K562 (cell line): ENCODE data around the gene NAPB. TPM values are rescaled to one million over a fixed set of nuclear protein-coding genes. Genes with fewer than 3 reads are reported as not detected.
A peak's percentile ranks its signal among the peaks of the same experiment; 100 is the strongest.

Source experiments
- ATF1 ChIP-seq, 2 experiments: fragments of 450-650 bp in 1 of 2; IDR thresholded peaks; 2 replicates each; pipeline ENCODE4 v1.6.1; 2016; ENCODE audit warnings: missing compliant biosample characterization in 1 of 2, missing genetic modification characterization in 1 of 2
- CCNT2 ChIP-seq: IDR thresholded peaks from 2 replicates; pipeline ENCODE4 v1.6.1; 2011; ENCODE audit warnings: borderline replicate concordance, low read depth, mild to moderate bottlenecking, moderate library complexity, mixed read lengths, low read length; ENCODE audit not compliant: insufficient read length; ENCODE audit errors: extremely low read depth
- FOXJ2 ChIP-seq: fragments of 200-800 bp; sonication (Bioruptor generic); IDR thresholded peaks from 2 replicates; pipeline ENCODE4 v1.6.1; 2016; ENCODE audit warnings: missing genetic modification characterization, missing compliant biosample characterization
- NFATC3 ChIP-seq: fragments of 450-650 bp; IDR thresholded peaks from 2 replicates; pipeline ENCODE4 v1.6.1; 2017; ENCODE audit warnings: mild to moderate bottlenecking
- PTBP1 ChIP-seq: fragments of 200-400 bp; formaldehyde crosslinking; IDR thresholded peaks from 2 replicates; pipeline ENCODE4 v1.6.1; 2017; ENCODE audit warnings: low read depth, low read length
- RAD51 ChIP-seq: fragments of 450-650 bp; IDR thresholded peaks from 2 replicates; pipeline ENCODE4 v1.7.1; 2016; ENCODE audit warnings: low read depth, mild to moderate bottlenecking, borderline replicate concordance
- SAFB ChIP-seq: fragments of 200-400 bp; formaldehyde crosslinking; IDR thresholded peaks from 2 replicates; pipeline ENCODE4 v1.6.1; 2017; ENCODE audit warnings: low read depth, low read length, borderline replicate concordance
- SIN3A ChIP-seq, 2 experiments: fragments of 150-350 bp in 1 of 2; IDR thresholded peaks; 2 replicates each; pipeline ENCODE4 v1.6.1; 2011 to 2016; ENCODE audit warnings: borderline replicate concordance in 2 of 2, low read depth in 2 of 2, low read length in 2 of 2, mild to moderate bottlenecking in 2 of 2, moderate library complexity in 2 of 2; ENCODE audit not compliant: control insufficient read depth in 1 of 2
- SIX5 ChIP-seq, 2 experiments: IDR thresholded peaks; 2 replicates each; pipeline ENCODE4 v1.6.1; 2011; ENCODE audit warnings: low read length in 2 of 2, borderline replicate concordance in 1 of 2, low read depth in 1 of 2, mild to moderate bottlenecking in 1 of 2, moderate library complexity in 1 of 2; ENCODE audit not compliant: insufficient read depth in 1 of 2
- TFAP4 ChIP-seq: sonication (generic); formaldehyde crosslinking; IDR thresholded peaks from 2 replicates; pipeline ENCODE4 v1.8.0; 2022; ENCODE audit warnings: missing genetic modification reagents, mild to moderate bottlenecking, moderate library complexity, borderline replicate concordance
- XRCC5 ChIP-seq: fragments of 200-400 bp; formaldehyde crosslinking; IDR thresholded peaks from 2 replicates; pipeline ENCODE4 v1.6.1; 2017; ENCODE audit warnings: low read depth, mild to moderate bottlenecking, low read length
- ZNF12 ChIP-seq: sonication (generic); formaldehyde crosslinking; IDR thresholded peaks from 2 replicates; pipeline ENCODE4 v1.4.0; 2020; ENCODE audit warnings: mild to moderate bottlenecking, missing genetic modification reagents
- ZNF24 ChIP-seq: fragments of 450-650 bp; IDR thresholded peaks from 2 replicates; pipeline ENCODE4 v1.6.1; 2016
- ZNF280A ChIP-seq: fragments of 450-650 bp; IDR thresholded peaks from 2 replicates; pipeline ENCODE4 v1.6.1; 2018; ENCODE audit warnings: mild to moderate bottlenecking, low read depth; ENCODE audit not compliant: partially characterized antibody
- ZNF589 ChIP-seq: fragments of 200-800 bp; sonication (Bioruptor generic); IDR thresholded peaks from 2 replicates; pipeline ENCODE4 v1.6.1; 2016; ENCODE audit warnings: low read depth, missing genetic modification characterization, missing compliant biosample characterization
- ZNF77 ChIP-seq: fragments of 250-450 bp; sonication (Bioruptor Pico); IDR thresholded peaks from 2 replicates; pipeline ENCODE4 v1.5.0; 2020
- polyA plus RNA-seq, 8 experiments: library from polyadenylated mRNA; depleted of rRNA in 4 of 8; stranded (reverse) in 5 of 8; unstranded in 3 of 8; fragments of >200 nt; fragmentation: Nextera tagmentation in 2 of 8; fragmentation: Illumina TruSeq in 1 of 8; extraction: Ambion mirVana in 2 of 8; extraction: Trizol in 1 of 8; gene quantifications; 2 replicates each; pipeline versions ENCODE4 v1.2.1 to v1.2.3, GENCODE V29; 2011 to 2014; ENCODE audit warnings: inconsistent platforms in 1 of 8, missing spikeins in 1 of 8
- total RNA-seq, 7 experiments: library from RNA; depleted of rRNA in 6 of 7; stranded (reverse); fragments of >200 nt in 6 of 7; fragmentation: Illumina TruSeq in 2 of 7; extraction: Trizol in 2 of 7; gene quantifications; 2 replicates each; pipeline versions ENCODE4 v1.2.1 to v1.2.3, GENCODE V29; 2011 to 2021; ENCODE audit warnings: low replicate concordance in 1 of 7
- TF ChIP-seq, protein P1 (sequence below): fragments of 200-800 bp; sonication (Bioruptor generic); IDR thresholded peaks from 2 replicates; pipeline ENCODE4 v1.6.1; 2016; ENCODE audit warnings: missing genetic modification characterization, missing compliant biosample characterization
- TF ChIP-seq, protein P2 (sequence below): sonication (generic); formaldehyde crosslinking; IDR thresholded peaks from 2 replicates; pipeline ENCODE4 v1.5.0; 2020; ENCODE audit warnings: missing genetic modification reagents

The NAPB gene
- total and polyA plus RNA-seq, 9 of the 15 experiments (the other 6 are each of a cell fraction or from before 2014, with no cell fraction given), result 1.4 to 7.7 (median 5.2) TPM

- TF ChIP-seq ZNF280A (no peak), PTBP1 (no peak), ZNF12 (CRISPR knock-in tag) (peak; percentile 20; the same call in 1 of the 2 replicates), NFATC3 (no peak), RAD51 (no peak), SIX5 (IDR thresholded peaks at IDR 0.05; ENCODE audit: borderline replicate concordance in 1 of 2, insufficient read depth in 1 of 2, low read depth in 1 of 2, low read length in 2 of 2) (no peak), ZNF24 (no peak), XRCC5 (no peak), CCNT2 (no peak), SAFB (0 out of 2 replicates have a peak, but pooled peaks have one; percentile 12), ATF1 (CRISPR knock-in tag; IDR thresholded peaks at IDR 0.05) (no peak), ATF1 (tag; IDR thresholded peaks at IDR 0.05) (no peak), FOXJ2 (tag) (no peak), ZNF77 (CRISPR knock-in tag) (no peak), SIN3A (IDR thresholded peaks at IDR 0.05; ENCODE audit: borderline replicate concordance in 2 of 2, control insufficient read depth in 1 of 2, low read depth in 2 of 2, low read length in 2 of 2) (peak in 1 of 2 experiments; percentile 6; a peak in 1 of 4 replicates), ZNF589 (CRISPR knock-in tag) (no peak), TFAP4 (CRISPR knock-in tag) (0 out of 2 replicates have a peak, but pooled peaks have one; percentile 21)
- TF ChIP-seq, protein P1, sequence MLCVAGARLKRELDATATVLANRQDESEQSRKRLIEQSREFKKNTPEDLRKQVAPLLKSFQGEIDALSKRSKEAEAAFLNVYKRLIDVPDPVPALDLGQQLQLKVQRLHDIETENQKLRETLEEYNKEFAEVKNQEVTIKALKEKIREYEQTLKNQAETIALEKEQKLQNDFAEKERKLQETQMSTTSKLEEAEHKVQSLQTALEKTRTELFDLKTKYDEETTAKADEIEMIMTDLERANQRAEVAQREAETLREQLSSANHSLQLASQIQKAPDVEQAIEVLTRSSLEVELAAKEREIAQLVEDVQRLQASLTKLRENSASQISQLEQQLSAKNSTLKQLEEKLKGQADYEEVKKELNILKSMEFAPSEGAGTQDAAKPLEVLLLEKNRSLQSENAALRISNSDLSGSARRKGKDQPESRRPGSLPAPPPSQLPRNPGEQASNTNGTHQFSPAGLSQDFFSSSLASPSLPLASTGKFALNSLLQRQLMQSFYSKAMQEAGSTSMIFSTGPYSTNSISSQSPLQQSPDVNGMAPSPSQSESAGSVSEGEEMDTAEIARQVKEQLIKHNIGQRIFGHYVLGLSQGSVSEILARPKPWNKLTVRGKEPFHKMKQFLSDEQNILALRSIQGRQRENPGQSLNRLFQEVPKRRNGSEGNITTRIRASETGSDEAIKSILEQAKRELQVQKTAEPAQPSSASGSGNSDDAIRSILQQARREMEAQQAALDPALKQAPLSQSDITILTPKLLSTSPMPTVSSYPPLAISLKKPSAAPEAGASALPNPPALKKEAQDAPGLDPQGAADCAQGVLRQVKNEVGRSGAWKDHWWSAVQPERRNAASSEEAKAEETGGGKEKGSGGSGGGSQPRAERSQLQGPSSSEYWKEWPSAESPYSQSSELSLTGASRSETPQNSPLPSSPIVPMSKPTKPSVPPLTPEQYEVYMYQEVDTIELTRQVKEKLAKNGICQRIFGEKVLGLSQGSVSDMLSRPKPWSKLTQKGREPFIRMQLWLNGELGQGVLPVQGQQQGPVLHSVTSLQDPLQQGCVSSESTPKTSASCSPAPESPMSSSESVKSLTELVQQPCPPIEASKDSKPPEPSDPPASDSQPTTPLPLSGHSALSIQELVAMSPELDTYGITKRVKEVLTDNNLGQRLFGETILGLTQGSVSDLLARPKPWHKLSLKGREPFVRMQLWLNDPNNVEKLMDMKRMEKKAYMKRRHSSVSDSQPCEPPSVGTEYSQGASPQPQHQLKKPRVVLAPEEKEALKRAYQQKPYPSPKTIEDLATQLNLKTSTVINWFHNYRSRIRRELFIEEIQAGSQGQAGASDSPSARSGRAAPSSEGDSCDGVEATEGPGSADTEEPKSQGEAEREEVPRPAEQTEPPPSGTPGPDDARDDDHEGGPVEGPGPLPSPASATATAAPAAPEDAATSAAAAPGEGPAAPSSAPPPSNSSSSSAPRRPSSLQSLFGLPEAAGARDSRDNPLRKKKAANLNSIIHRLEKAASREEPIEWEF (CRISPR knock-in tag), result no peak
- TF ChIP-seq, protein P2, sequence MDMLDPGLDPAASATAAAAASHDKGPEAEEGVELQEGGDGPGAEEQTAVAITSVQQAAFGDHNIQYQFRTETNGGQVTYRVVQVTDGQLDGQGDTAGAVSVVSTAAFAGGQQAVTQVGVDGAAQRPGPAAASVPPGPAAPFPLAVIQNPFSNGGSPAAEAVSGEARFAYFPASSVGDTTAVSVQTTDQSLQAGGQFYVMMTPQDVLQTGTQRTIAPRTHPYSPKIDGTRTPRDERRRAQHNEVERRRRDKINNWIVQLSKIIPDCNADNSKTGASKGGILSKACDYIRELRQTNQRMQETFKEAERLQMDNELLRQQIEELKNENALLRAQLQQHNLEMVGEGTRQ (CRISPR knock-in tag), result no peak
Observed at GRCh38 chr20:23362392-23363256, 58.7 kb downstream of the NAPB start (continued).
